HG03520 (cell line): ENCODE measurements around the gene MPST.

Source experiments
- ATAC-seq: cut with Tn5 transposase; IDR thresholded peaks from one replicate; pipeline ENCODE4 v1.9.1; 2021; ENCODE audit warnings: mild to moderate bottlenecking, moderate library complexity; ENCODE audit not compliant: unreplicated experiment

The MPST gene

GRCh38 chr22:37043828-37044538, 24.4 kb downstream of the MPST start:
- ATAC-seq = no peak

GRCh38 chr22:37044634-37045625, 25.4 kb downstream of the MPST start:
- no peak for ATAC-seq

- ATAC-seq = no peak
Measured at GRCh38 chr22:37045958-37046357, 26.4 kb downstream of the MPST start.

- ATAC-seq = no peak
Measured at GRCh38 chr22:37046589-37046988, 27.0 kb downstream of the MPST start.

DNA sequence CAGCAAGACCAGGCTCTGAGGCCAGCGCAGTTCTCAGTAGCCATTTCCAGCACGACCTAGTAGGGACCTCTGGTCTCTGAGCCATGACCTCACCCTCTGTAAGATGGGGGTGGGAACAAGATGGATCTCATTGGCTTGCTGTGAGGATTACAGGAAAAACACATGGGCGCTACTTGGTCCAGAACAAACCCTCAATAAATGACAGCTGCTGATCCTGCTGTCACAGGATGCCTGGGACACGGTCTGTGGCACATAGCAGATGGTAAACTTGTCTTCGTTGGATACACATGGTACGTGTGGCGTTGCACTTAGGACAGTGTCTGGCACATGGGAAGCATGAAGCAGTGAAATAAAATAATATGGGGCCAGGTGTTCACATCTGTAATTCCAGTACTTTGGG, 27.5 kb downstream of the MPST start:
- ATAC-seq = no peak

DNA sequence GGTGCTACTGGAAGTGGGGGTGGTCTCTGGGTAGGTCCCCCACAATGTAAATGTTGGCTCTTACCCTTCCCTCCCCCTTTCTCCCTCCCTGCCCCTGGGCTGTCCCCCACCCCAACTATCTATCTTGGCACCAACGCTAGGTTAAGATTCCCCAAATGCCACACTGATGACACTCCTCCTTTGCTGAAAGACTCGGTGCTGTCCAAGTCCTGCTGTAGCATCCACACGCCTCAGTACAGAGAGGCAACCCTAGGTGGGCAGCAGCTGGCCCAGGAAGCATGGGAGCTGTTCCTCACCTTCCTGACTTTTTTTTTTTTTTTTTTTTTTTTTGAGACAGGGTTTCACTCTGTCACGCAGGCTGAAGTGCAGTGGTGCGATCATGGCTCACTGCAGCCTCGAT, 28.6 kb downstream of the MPST start:
- no peak for ATAC-seq

- no peak for ATAC-seq
Measured at GRCh38 chr22:37049224-37049623, 29.7 kb downstream of the MPST start.

DNA sequence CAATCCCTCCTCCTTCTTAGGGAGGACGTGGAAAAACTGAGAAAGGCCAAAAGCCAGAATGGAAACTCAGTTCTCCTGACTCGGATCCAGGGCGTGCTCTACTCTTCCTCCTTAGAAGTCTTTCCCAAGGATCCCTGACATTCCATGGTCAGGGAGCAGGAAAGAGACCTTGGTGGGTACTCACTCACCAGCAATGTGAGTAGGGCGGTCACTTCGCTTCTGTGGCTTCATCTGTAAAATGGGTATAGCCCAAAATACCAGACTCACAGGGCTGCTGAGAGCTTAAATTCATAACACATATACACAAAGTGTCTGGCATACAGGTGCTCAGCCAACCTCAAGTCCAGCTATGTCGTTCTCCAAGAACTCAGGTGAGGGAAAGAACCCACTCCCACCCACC, 31.4 kb downstream of the MPST start:
- no peak for ATAC-seq

GRCh38 chr22:37051391-37052385, 32.1 kb downstream of the MPST start, which contains the start of gene KCTD17:
TSS of gene KCTD17 (plus strand) at chr22:37051742. CDS start at chr22:37051761, 19 bp downstream.
- ATAC-seq = no peak

- ATAC-seq = no peak
Measured at GRCh38 chr22:37052386-37053309, 33.1 kb downstream of the MPST start.

DNA sequence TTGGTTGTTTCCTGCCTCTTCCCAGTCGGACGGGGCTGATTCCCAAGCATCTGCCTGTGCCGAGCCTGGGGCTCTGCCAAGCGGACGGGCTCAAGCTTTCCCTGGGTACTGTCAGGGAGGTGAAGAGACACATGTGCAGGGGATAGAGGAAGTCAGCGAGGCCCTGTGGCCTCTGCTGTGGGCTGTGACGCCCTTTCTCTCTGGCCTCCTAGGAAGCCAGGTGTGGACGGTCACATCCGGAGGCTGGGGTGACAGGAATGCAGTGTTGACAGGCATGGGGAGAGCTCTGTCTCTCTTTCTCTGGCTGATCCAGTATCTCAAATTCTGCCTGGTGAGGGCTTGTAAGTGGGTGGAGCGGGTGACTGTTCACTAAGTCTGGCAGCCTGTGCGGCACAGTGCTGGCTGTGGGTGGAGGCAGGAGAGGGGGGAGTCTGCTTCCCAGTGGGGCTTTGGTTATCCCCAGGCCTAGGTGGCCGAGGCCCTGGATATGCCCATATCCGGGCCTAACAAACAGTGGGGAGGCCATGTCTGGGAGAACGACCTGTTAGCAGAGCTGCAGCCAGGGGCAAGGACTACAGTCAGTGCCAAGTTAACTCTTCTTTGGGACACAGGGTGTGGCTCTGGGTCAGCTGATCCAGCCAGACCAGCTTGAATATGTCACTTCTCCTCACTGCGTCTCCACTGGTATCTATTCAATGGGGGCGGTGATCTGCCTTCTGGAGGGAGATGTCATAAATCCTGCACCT, 33.9 kb downstream of the MPST start:
- no peak for ATAC-seq

GRCh38 chr22:37054056-37054395, 34.5 kb downstream of the MPST start:
- ATAC-seq = no peak

GRCh38 chr22:37054600-37055365, 35.2 kb downstream of the MPST start:
- no peak for ATAC-seq

GRCh38 chr22:37056246-37056645, 36.7 kb downstream of the MPST start:
- no peak for ATAC-seq

GRCh38 chr22:37057226-37057625, 37.7 kb downstream of the MPST start:
- ATAC-seq = no peak

DNA sequence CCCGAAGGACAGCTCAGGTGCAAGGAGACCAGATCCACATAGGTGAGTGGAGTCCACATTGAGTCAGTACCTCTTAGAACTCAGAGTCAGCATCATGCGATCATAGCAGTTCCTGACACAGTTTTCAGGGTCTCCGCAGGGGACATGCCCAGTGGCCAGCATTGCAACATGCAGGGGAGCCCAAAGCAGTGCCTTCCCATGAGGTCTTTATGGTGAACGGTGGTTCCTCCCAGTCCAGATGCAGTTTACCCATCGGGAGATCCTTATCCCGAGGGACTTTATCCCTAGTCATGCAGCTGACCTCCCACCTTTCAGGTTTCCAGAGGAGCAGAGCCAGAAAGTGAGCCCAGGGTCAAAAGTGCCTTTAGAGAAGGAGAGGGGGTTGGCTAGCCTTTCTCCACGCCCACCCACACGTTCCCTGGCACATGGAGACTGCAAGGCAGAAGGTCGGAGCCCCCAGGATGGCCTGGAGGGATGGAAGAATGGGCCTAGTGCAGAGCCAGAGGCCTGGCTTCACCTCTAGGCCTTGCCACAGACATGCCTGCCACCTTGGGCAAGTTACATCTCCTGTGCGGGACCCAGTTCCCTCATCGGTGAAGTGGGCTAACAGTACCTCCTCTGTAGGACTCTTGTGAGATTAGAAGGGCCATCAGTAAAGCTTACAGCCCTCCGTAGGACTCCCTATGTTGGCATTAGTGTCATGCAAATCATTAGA, 38.4 kb downstream of the MPST start:
- no peak for ATAC-seq

DNA sequence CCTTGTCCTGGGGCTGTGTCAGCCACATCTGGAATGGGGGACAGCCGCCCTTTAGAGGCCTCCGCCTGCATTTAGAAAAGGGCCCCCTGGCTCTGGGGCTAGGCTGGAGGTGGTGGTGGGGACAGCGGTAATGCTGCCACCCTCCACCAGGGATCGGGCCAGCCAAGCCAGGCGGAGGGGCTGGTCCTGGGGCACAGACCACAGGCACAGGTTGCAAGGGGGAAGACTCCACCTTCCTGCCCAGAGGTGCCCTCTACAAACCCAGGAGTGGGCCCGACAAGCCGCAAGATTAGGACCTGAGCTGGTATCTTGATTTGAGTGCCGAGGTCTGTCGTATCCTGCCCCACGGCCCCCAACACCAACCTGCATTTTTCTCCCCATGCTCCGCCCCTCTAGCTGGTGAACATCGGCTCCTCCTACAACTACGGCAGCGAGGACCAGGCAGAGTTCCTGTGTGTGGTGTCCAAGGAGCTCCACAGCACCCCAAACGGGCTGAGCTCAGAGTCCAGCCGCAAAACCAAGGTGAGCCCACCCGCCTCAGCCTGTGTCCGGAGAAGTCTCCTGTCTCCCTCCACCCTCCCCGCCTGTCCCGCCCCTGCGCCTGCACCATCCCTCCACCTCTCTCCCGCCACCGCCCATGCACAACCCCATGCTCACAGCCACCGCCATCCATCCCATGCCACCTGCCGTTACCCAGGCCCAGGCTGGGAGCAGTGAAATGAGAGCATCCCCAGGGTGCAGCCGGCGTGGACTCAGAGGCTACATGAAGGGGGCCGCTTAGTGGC, 39.6 kb downstream of the MPST start:
- ATAC-seq = no peak
